Activated naive CD4-positive, alpha-beta T cell treated with anti-CD3 and anti-CD28 coated beads for 36 hours (primary cell): Measurements from ENCODE around the gene GPC6. TPM values are rescaled to one million over a fixed set of nuclear protein-coding genes. Genes with fewer than 3 reads are reported as not detected.
"Not testable (repeated sequence)": the region's sequence is repeated elsewhere in the genome, so short reads cannot be mapped to it uniquely, and the experiment has no call there.

Experiments used
- CTCF ChIA-PET: fragments of 350-600 bp; sonication (Branson Sonifier 250); formaldehyde crosslinking; loops from one replicate; lab custom pipeline; 2021; ENCODE audit warnings: antibody characterized with exemption; lab: Charles Lee
- DNase-seq: peaks from one replicate; pipeline ENCODE4 v3.0.0-alpha.2; 2020
- H3K27ac Mint-ChIP-seq: one replicate; pipeline ENCODE4 v1.8.0; 2021; ENCODE audit warnings: mild to moderate bottlenecking, mixed read lengths
- H3K27me3 Mint-ChIP-seq: one replicate; pipeline ENCODE4 v1.8.0; 2021; ENCODE audit warnings: low read depth, mixed read lengths
- H3K36me3 Mint-ChIP-seq: one replicate; pipeline ENCODE4 v1.8.0; 2021; ENCODE audit warnings: low read depth, mixed read lengths
- H3K4me1 Mint-ChIP-seq: one replicate; pipeline ENCODE4 v1.8.0; 2021; ENCODE audit warnings: low read depth, mixed read lengths
- H3K4me3 Mint-ChIP-seq: one replicate; pipeline ENCODE4 v1.8.0; 2021; ENCODE audit warnings: mild to moderate bottlenecking, moderate library complexity, mixed read lengths
- H3K9me3 Mint-ChIP-seq: one replicate; pipeline ENCODE4 v1.8.0; 2021; ENCODE audit warnings: mixed read lengths
- intact Hi-C: fragments of 100-400 bp; cut with micrococcal nuclease; formaldehyde crosslinking; loops from one replicate; pipeline ENCODE4 v1.15.1; 2023
- total RNA-seq, 2 experiments: library from RNA; stranded (reverse); gene quantifications; one replicate each; pipeline ENCODE4 v1.2.3, GENCODE V29; 2021

Gene GPC6
- total RNA-seq, 2 experiments from 2014 or later: not detected

- intact Hi-C loops: no loop called here
- H3K36me3 Mint-ChIP-seq: no peaks in the 10 kb centered on the region
- no peak overlapping the region for H3K27ac Mint-ChIP-seq
- peaks cover 5% of the 10 kb centered on the region for H3K9me3 Mint-ChIP-seq
- CTCF ChIA-PET: no interaction called here
- peaks cover 2% of the 10 kb centered on the region for H3K27me3 Mint-ChIP-seq
- H3K4me3 Mint-ChIP-seq: no peak overlapping the region
- H3K4me1 Mint-ChIP-seq: no peaks in the 10 kb centered on the region
- DNase-seq: no peak
Observed at GRCh38 chr13:94280845-94281244, 1054.2 kb downstream of the GPC6 start.

- CTCF ChIA-PET: no interaction called here
- no peak overlapping the region for H3K27ac Mint-ChIP-seq
- no peaks in the 10 kb centered on the region for H3K9me3 Mint-ChIP-seq
- H3K4me1 Mint-ChIP-seq: no peaks in the 10 kb centered on the region
- intact Hi-C loops: no loop called here
- H3K36me3 Mint-ChIP-seq: no peaks in the 10 kb centered on the region
- no peak overlapping the region for H3K4me3 Mint-ChIP-seq
- H3K27me3 Mint-ChIP-seq: peaks cover 2% of the 10 kb centered on the region
- DNase-seq: no peak
Observed at GRCh38 chr13:94286581-94286980, 1060.0 kb downstream of the GPC6 start.

GRCh38 chr13:94291631-94292322 is 1065.2 kb downstream of the GPC6 start:
- H3K4me3 Mint-ChIP-seq: no peak overlapping the region
- no peaks in the 10 kb centered on the region for H3K36me3 Mint-ChIP-seq
- peaks cover 2% of the 10 kb centered on the region for H3K4me1 Mint-ChIP-seq
- intact Hi-C loops: no loop called here
- no peak overlapping the region for H3K27ac Mint-ChIP-seq
- CTCF ChIA-PET: interaction anchor here (0.7 kb wide), 1 partner anchor 1304 kb away, joined by 7 read pairs; no protein-coding TSS in a partner anchor
- no peak for DNase-seq
- no peaks in the 10 kb centered on the region for H3K9me3 Mint-ChIP-seq
- H3K27me3 Mint-ChIP-seq: no peaks in the 10 kb centered on the region

GRCh38 chr13:94292323-94292640 is 1065.7 kb downstream of the GPC6 start:
- Mint-ChIP-seq H3K4me3 (no peak overlapping the region), H3K27ac (no peak overlapping the region), H3K4me1 (peaks cover 2% of the 10 kb centered on the region), H3K9me3 (no peaks in the 10 kb centered on the region), H3K27me3 (no peaks in the 10 kb centered on the region), H3K36me3 (no peaks in the 10 kb centered on the region)
- CTCF ChIA-PET: no interaction called here
- DNase-seq: no peak
- intact Hi-C loops: no loop called here

- Mint-ChIP-seq H3K36me3 (no peaks in the 10 kb centered on the region), H3K9me3 (no peaks in the 10 kb centered on the region), H3K27ac (no peak overlapping the region), H3K27me3 (no peaks in the 10 kb centered on the region), H3K4me1 (peaks cover 2% of the 10 kb centered on the region), H3K4me3 (no peak overlapping the region)
- intact Hi-C loops: no loop called here
- DNase-seq: no peak
- CTCF ChIA-PET: no interaction called here
Observed at GRCh38 chr13:94296471-94296870, 1069.9 kb downstream of the GPC6 start.

- DNase-seq: no peak
- H3K27me3 Mint-ChIP-seq: no peaks in the 10 kb centered on the region
- CTCF ChIA-PET: no interaction called here
- no peak overlapping the region for H3K4me3 Mint-ChIP-seq
- peaks cover 2% of the 10 kb centered on the region for H3K4me1 Mint-ChIP-seq
- intact Hi-C loops: loop anchor here (1.0 kb wide), 1 partner anchor 44 kb away; no protein-coding TSS in a partner anchor
- no peak overlapping the region for H3K27ac Mint-ChIP-seq
- H3K36me3 Mint-ChIP-seq: no peaks in the 10 kb centered on the region
- no peaks in the 10 kb centered on the region for H3K9me3 Mint-ChIP-seq
Observed at GRCh38 chr13:94298346-94298745, 1071.7 kb downstream of the GPC6 start.

GRCh38 chr13:94300401-94300800 is 1073.8 kb downstream of the GPC6 start:
- no peak overlapping the region for H3K4me3 Mint-ChIP-seq
- CTCF ChIA-PET: interaction anchor here (0.7 kb wide), 1 partner anchor 51 kb away, joined by 4 read pairs; no protein-coding TSS in a partner anchor
- intact Hi-C loops: no loop called here
- H3K4me1 Mint-ChIP-seq: peaks cover 2% of the 10 kb centered on the region
- DNase-seq: no peak
- H3K36me3 Mint-ChIP-seq: no peaks in the 10 kb centered on the region
- H3K9me3 Mint-ChIP-seq: no peaks in the 10 kb centered on the region
- no peaks in the 10 kb centered on the region for H3K27me3 Mint-ChIP-seq
- no peak overlapping the region for H3K27ac Mint-ChIP-seq

- CTCF ChIA-PET: no interaction called here
- Mint-ChIP-seq H3K4me1 (no peaks in the 10 kb centered on the region), H3K36me3 (no peaks in the 10 kb centered on the region), H3K27me3 (no peaks in the 10 kb centered on the region), H3K4me3 (no peak overlapping the region), H3K27ac (no peak overlapping the region), H3K9me3 (no peaks in the 10 kb centered on the region)
- DNase-seq: no peak
- intact Hi-C loops: no loop called here
Observed at GRCh38 chr13:94301487-94301886, 1074.9 kb downstream of the GPC6 start.

GRCh38 chr13:94302847-94303565 is 1076.4 kb downstream of the GPC6 start:
- intact Hi-C loops, H3K9me3 Mint-ChIP-seq, H3K36me3 Mint-ChIP-seq, DNase-seq, H3K4me3 Mint-ChIP-seq, H3K27ac Mint-ChIP-seq, H3K4me1 Mint-ChIP-seq, H3K27me3 Mint-ChIP-seq, CTCF ChIA-PET: not testable (repeated sequence)

GRCh38 chr13:94303644-94304174 is 1077.1 kb downstream of the GPC6 start:
- intact Hi-C loops: no loop called here
- H3K36me3 Mint-ChIP-seq: no peaks in the 10 kb centered on the region
- no peak overlapping the region for H3K27ac Mint-ChIP-seq
- CTCF ChIA-PET: no interaction called here
- H3K4me3 Mint-ChIP-seq: no peak overlapping the region
- no peaks in the 10 kb centered on the region for H3K27me3 Mint-ChIP-seq
- H3K4me1 Mint-ChIP-seq: no peaks in the 10 kb centered on the region
- no peak for DNase-seq
- no peaks in the 10 kb centered on the region for H3K9me3 Mint-ChIP-seq

GRCh38 chr13:94305033-94305432 is 1078.4 kb downstream of the GPC6 start:
- Mint-ChIP-seq H3K9me3 (no peaks in the 10 kb centered on the region), H3K27me3 (no peaks in the 10 kb centered on the region), H3K4me1 (no peaks in the 10 kb centered on the region), H3K4me3 (no peak overlapping the region), H3K27ac (no peak overlapping the region), H3K36me3 (no peaks in the 10 kb centered on the region)
- CTCF ChIA-PET: no interaction called here
- DNase-seq: no peak
- intact Hi-C loops: no loop called here

- no peak for DNase-seq
- no peaks in the 10 kb centered on the region for H3K4me1 Mint-ChIP-seq
- H3K27me3 Mint-ChIP-seq: no peaks in the 10 kb centered on the region
- intact Hi-C loops: no loop called here
- no peak overlapping the region for H3K4me3 Mint-ChIP-seq
- no peaks in the 10 kb centered on the region for H3K36me3 Mint-ChIP-seq
- H3K9me3 Mint-ChIP-seq: no peaks in the 10 kb centered on the region
- no peak overlapping the region for H3K27ac Mint-ChIP-seq
- CTCF ChIA-PET: no interaction called here
Observed at GRCh38 chr13:94305463-94305862, 1078.9 kb downstream of the GPC6 start.

- no peaks in the 10 kb centered on the region for H3K9me3 Mint-ChIP-seq
- CTCF ChIA-PET: no interaction called here
- H3K27me3 Mint-ChIP-seq: no peaks in the 10 kb centered on the region
- no peak for DNase-seq
- intact Hi-C loops: no loop called here
- H3K4me3 Mint-ChIP-seq: no peak overlapping the region
- no peaks in the 10 kb centered on the region for H3K4me1 Mint-ChIP-seq
- H3K36me3 Mint-ChIP-seq: no peaks in the 10 kb centered on the region
- H3K27ac Mint-ChIP-seq: no peak overlapping the region
Observed at GRCh38 chr13:94305934-94306333, 1079.3 kb downstream of the GPC6 start.
